ENCODE results near the gene KLHL29.

The KLHL29 gene

DNA sequence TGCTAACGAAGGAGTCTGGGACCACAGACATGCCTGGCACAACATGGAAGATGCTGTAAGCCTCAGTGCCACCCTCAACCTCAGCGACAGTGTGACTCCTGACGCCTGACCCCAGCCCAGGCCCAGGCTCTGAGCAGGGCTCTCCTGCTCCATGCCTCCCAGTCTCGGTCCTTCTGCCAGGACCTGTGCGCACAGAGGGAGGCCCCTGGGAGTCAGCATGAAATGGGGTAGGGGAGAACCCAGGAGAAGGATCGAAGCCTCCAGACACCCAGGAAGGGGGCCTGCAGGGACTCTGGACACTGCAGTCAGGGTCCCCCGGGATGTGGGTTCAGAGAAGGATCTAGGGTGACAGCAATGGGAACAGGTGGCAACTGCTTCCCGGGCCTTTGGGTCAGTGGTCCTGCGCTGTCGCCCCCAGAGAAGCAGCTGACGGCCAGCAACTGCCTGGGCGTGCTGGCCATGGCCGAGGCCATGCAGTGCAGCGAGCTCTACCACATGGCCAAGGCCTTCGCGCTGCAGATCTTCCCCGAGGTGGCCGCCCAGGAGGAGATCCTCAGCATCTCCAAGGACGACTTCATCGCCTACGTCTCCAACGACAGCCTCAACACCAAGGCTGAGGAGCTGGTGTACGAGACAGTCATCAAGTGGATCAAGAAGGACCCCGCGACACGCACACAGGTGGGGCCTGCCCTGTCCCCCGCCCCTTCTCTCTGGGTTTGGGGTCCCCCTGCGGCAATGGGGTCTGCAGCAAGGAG lies 308.0 kb downstream of the KLHL29 start:
- Histone ChIP-seq H3K4me2 (ENCODE audit: insufficient read depth, low read length, poor library complexity, severe bottlenecking) (no peak overlapping the region), H2BK5ac (ENCODE audit: low read length) (no peak overlapping the region), H3K4me3 (ENCODE audit: low read length in 2 of 2) (no peak overlapping the region), H3K14ac (ENCODE audit: low read length) (peak overlapping the region; percentile 27), H2BK15ac (ENCODE audit: low read length) (no peak overlapping the region), H2AFZ (ENCODE audit: low read length) (no peak overlapping the region), H3K36me3 (replicated peaks in 1 of 2; ENCODE audit: control insufficient read depth in 2 of 2, insufficient read depth in 2 of 2, low read length in 2 of 2) (peaks cover 2 to 43% of the 10 kb centered on the region in 2 donors), H3K27ac (replicated peaks; ENCODE audit: low read length) (no peak overlapping the region), H3K4me1 (ENCODE audit: control insufficient read depth in 2 of 2, insufficient read depth in 1 of 2, low read depth in 1 of 2, low read length in 2 of 2) (peaks cover 0 to 10% of the 10 kb centered on the region in 2 donors), H2AK5ac (ENCODE audit: low read depth, low read length) (no peak overlapping the region), H2BK12ac (ENCODE audit: low read length) (no peak overlapping the region), H4K91ac (ENCODE audit: low read depth, low read length, poor library complexity) (no peak overlapping the region), H4K8ac (ENCODE audit: low read depth, low read length) (no peak overlapping the region), H3K79me1 (ENCODE audit: low read depth, low read length) (peaks cover 2% of the 10 kb centered on the region), H3K9me3 (replicated peaks in 1 of 2; ENCODE audit: control insufficient read depth in 2 of 2, insufficient read depth in 1 of 2, low read depth in 1 of 2, low read length in 2 of 2) (no peaks in the 10 kb centered on the region), H2BK120ac (ENCODE audit: low read depth, low read length) (no peak overlapping the region), H3K27me3 (ENCODE audit: control insufficient read depth in 3 of 3, insufficient read depth in 3 of 3, low read depth in 1 of 3, low read length in 3 of 3) (no peaks in the 10 kb centered on the region), H3K18ac (ENCODE audit: low read length) (peak overlapping the region; percentile 28), H3K23ac (ENCODE audit: low read depth, low read length, poor library complexity) (peak overlapping the region; percentile 75), H3K9ac (ENCODE audit: low read depth, low read length, poor library complexity) (no peak overlapping the region), H3K4ac (ENCODE audit: low read length) (no peak overlapping the region)
- no CpG with 5 or more reads among the region's 28 CpGs for WGBS, 2 donors (ENCODE audit: extremely low coverage in 2 of 2, insufficient read length in 2 of 2, insufficient replicate concordance in 1 of 2)
- DNase-seq (ENCODE audit: low spot score), result no peak

GRCh38 chr2:23693606-23693951 lies 308.6 kb downstream of the KLHL29 start:
- WGBS, 2 donors (ENCODE audit: extremely low coverage in 2 of 2, insufficient read length in 2 of 2, insufficient replicate concordance in 1 of 2), result no CpG with 5 or more reads among the region's 5 CpGs
- Histone ChIP-seq H2BK120ac (ENCODE audit: low read depth, low read length) (no peak overlapping the region), H3K4me2 (ENCODE audit: insufficient read depth, low read length, poor library complexity, severe bottlenecking) (no peak overlapping the region), H3K23ac (ENCODE audit: low read depth, low read length, poor library complexity) (no peak overlapping the region), H3K27ac (replicated peaks; ENCODE audit: low read length) (no peak overlapping the region), H2AFZ (ENCODE audit: low read length) (no peak overlapping the region), H3K4me1 (ENCODE audit: control insufficient read depth in 2 of 2, insufficient read depth in 1 of 2, low read depth in 1 of 2, low read length in 2 of 2) (peaks cover 0 to 10% of the 10 kb centered on the region in 2 donors), H2BK5ac (ENCODE audit: low read length) (peak overlapping the region; percentile 57), H3K4me3 (ENCODE audit: low read length in 2 of 2) (no peak overlapping the region), H3K27me3 (ENCODE audit: control insufficient read depth in 3 of 3, insufficient read depth in 3 of 3, low read depth in 1 of 3, low read length in 3 of 3) (no peaks in the 10 kb centered on the region), H3K18ac (ENCODE audit: low read length) (peak overlapping the region; percentile 28), H3K14ac (ENCODE audit: low read length) (no peak overlapping the region), H4K91ac (ENCODE audit: low read depth, low read length, poor library complexity) (no peak overlapping the region), H2BK12ac (ENCODE audit: low read length) (no peak overlapping the region), H3K36me3 (replicated peaks in 1 of 2; ENCODE audit: control insufficient read depth in 2 of 2, insufficient read depth in 2 of 2, low read length in 2 of 2) (peaks cover 2 to 48% of the 10 kb centered on the region in 2 donors), H2BK15ac (ENCODE audit: low read length) (no peak overlapping the region), H3K9me3 (replicated peaks in 1 of 2; ENCODE audit: control insufficient read depth in 2 of 2, insufficient read depth in 1 of 2, low read depth in 1 of 2, low read length in 2 of 2) (no peaks in the 10 kb centered on the region), H3K9ac (ENCODE audit: low read depth, low read length, poor library complexity) (no peak overlapping the region), H4K8ac (ENCODE audit: low read depth, low read length) (no peak overlapping the region), H3K4ac (ENCODE audit: low read length) (no peak overlapping the region), H3K79me1 (ENCODE audit: low read depth, low read length) (peaks cover 2% of the 10 kb centered on the region), H2AK5ac (ENCODE audit: low read depth, low read length) (no peak overlapping the region)
- DNase-seq (ENCODE audit: low spot score), result no peak

GRCh38 chr2:23694058-23695045 lies 309.4 kb downstream of the KLHL29 start:
- H3K14ac ChIP-seq (ENCODE audit: low read length), result no peak overlapping the region
- no peak for DNase-seq (ENCODE audit: low spot score)
- H2BK5ac ChIP-seq (ENCODE audit: low read length), result peak overlapping the region; percentile 57
- no peak overlapping the region for H3K9ac ChIP-seq (ENCODE audit: low read depth, low read length, poor library complexity)
- H3K4me3 ChIP-seq (ENCODE audit: low read length in 2 of 2), result no peak overlapping the region
- H3K36me3 ChIP-seq (replicated peaks in 1 of 2; ENCODE audit: control insufficient read depth in 2 of 2, insufficient read depth in 2 of 2, low read length in 2 of 2), result peaks cover 2 to 56% of the 10 kb centered on the region in 2 donors
- H2AFZ ChIP-seq (ENCODE audit: low read length), result no peak overlapping the region
- H2BK120ac ChIP-seq (ENCODE audit: low read depth, low read length), result no peak overlapping the region
- H3K4me1 ChIP-seq (ENCODE audit: control insufficient read depth in 2 of 2, insufficient read depth in 1 of 2, low read depth in 1 of 2, low read length in 2 of 2), result peaks cover 0 to 8% of the 10 kb centered on the region in 2 donors
- no peak overlapping the region for H3K27ac ChIP-seq (replicated peaks; ENCODE audit: low read length)
- no peaks in the 10 kb centered on the region for H3K27me3 ChIP-seq (ENCODE audit: control insufficient read depth in 3 of 3, insufficient read depth in 3 of 3, low read depth in 1 of 3, low read length in 3 of 3)
- peaks cover 0 to 4% of the 10 kb centered on the region in 2 donors for H3K9me3 ChIP-seq (replicated peaks in 1 of 2; ENCODE audit: control insufficient read depth in 2 of 2, insufficient read depth in 1 of 2, low read depth in 1 of 2, low read length in 2 of 2)
- H2BK15ac ChIP-seq (ENCODE audit: low read length), result no peak overlapping the region
- H3K4me2 ChIP-seq (ENCODE audit: insufficient read depth, low read length, poor library complexity, severe bottlenecking), result no peak overlapping the region
- peak overlapping the region; percentile 36 for H3K18ac ChIP-seq (ENCODE audit: low read length)
- H4K91ac ChIP-seq (ENCODE audit: low read depth, low read length, poor library complexity), result no peak overlapping the region
- no peak overlapping the region for H2AK5ac ChIP-seq (ENCODE audit: low read depth, low read length)
- H2BK12ac ChIP-seq (ENCODE audit: low read length), result no peak overlapping the region
- H4K8ac ChIP-seq (ENCODE audit: low read depth, low read length), result no peak overlapping the region
- H3K79me1 ChIP-seq (ENCODE audit: low read depth, low read length), result peaks cover 2% of the 10 kb centered on the region
- H3K4ac ChIP-seq (ENCODE audit: low read length), result no peak overlapping the region
- peak overlapping the region; percentile 21 for H3K23ac ChIP-seq (ENCODE audit: low read depth, low read length, poor library complexity)
- no CpG with 5 or more reads among the region's 21 CpGs for WGBS, 2 donors (ENCODE audit: extremely low coverage in 2 of 2, insufficient read length in 2 of 2, insufficient replicate concordance in 1 of 2)
